ENCODE results near the gene ITGA2.

ITGA2 gene

DNA sequence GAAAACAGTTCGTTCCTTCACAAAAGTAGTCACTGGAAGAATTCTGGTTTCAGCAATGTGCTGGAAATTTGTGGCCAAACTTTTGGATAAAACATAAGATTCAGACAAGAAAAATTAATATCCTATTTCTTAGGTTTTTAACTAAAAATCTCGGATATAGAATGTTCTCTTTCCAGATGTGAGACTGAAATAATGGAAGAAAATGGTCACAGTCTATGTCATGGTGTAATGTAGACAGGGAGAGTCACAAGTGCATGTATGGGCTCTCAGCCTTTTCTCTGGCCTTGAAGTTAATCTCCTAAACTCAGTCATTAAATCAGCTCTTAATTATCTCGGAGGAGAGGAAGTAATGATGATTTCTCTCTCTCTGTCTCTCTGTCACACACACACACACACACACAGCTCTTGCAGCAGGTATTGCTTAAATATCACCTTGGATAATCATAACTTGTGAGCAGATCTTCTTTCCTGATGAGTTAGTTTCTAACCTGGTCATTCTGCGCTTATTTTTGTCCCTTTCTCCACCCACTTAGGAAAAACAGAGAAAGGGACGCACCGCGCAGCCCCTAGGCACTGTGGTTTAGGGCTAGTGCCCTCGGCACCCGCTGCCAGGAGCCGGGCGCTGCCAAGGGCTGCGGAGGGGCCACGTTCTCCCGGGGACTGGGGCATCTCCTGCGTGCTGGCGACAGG is 672 bp upstream of the ITGA2 start:
- no peak for DNase-seq (ENCODE audit: low read depth in 2 of 2)

DNA sequence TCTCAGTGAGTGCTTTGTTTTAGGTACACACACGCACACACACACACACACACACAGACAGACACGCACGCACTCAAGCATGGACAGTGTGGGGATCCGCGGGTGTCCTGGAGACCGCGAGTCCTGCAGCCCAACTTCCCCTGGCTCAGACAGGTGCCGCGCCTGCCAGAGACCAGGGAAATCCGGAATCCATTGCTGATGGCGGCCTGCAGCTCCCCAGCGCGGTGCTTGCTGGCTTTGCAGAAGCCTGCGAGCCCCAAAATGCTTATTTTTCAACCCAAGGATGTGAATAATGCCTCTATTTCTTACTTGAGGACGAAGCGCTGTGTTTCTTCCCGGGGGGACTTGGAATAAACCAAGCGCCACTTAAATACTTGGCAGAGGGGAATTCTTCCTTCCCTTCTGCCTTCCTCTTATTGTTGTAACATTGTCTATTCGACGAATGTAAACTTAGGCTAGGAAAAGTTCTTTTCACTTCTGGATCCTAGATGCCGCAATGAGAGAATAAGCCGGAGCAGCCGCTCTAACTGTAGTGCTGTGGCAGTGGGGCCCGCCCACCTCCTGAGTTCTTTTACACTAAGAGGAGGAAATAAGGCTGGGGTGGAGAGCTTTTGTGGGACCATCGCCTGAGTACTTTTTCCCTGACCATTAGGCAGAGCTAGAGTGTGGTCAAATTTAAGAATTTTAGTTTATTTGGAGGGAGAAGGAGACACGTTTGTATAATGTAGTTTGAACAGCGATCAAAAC is 802 bp downstream of the ITGA2 start:
- no peak for DNase-seq (ENCODE audit: low read depth in 2 of 2)

DNA sequence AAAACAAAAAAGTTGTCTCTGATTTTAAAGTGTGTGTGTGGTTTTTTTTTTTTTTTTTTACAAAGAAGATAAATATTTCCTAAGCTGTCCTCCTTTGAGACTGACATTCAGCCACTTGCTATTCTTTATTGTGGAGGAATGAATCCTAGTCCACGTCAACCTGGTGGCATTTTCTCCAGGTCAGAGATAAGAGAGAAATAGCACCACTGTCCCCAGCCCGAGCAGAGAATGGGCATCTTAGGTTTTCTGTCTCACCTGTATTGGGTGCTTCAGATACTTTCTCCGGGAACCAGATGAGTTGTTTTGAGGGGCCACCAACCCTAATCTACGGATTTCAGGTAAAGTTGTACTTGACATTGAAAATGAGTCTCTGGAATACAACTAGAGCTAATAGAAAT is 1.4 kb downstream of the ITGA2 start:
- DNase-seq (ENCODE audit: low read depth in 2 of 2) = no peak

GRCh38 chr5:52993367-52993766 is 4.2 kb downstream of the ITGA2 start:
- no peak for DNase-seq (ENCODE audit: low read depth in 2 of 2)

GRCh38 chr5:52994266-52994665 is 5.1 kb downstream of the ITGA2 start:
- no peak for DNase-seq (ENCODE audit: low read depth in 2 of 2)

DNA sequence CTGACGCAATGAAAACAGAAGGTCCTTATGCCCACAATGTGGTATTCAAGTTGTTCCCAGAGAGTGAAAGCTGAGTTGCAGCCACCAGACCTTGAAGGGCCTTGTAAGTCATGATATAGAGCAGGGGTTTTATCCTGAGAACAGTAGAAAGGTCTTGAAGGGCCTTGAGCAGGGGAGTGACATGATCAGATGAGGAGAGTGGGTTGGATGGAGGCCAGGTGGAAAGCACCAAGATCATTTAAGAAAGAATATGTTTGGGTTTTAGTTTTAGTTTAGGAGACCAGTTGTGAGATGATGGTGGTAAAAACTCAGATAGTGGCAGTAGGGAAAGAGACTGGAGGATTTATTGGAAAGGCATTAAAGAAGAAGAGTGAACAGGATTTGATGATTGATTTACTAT is 5.9 kb downstream of the ITGA2 start:
- DNase-seq (ENCODE audit: low read depth in 2 of 2) = no peak

- DNase-seq (ENCODE audit: low read depth in 2 of 2) = no peak
These were observed 6.8 kb downstream of the ITGA2 start for GRCh38 chr5:52995914-52996313.

- DNase-seq (ENCODE audit: low read depth in 2 of 2) = no peak
These were observed 7.8 kb downstream of the ITGA2 start for GRCh38 chr5:52996979-52997378.

DNA sequence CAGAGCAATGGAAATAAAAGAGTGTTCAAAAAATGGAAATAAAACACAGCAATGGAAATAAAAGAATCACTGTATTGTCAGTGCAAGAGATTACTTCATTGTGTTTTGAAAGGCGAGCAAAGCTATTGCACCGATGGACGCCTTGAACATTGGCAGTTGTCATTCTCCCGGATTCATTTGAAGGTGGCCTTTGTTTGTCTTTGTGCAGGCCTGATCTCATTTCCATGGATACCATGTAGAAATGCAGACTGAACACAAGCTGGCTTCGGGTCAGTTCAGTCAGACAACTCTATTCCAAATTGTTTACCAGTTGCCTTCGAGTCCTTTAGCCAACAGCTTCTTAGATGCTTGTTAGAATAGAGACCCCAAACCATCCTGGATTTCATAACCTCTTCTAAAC is 8.3 kb downstream of the ITGA2 start:
- DNase-seq (ENCODE audit: low read depth in 2 of 2) = no peak

DNA sequence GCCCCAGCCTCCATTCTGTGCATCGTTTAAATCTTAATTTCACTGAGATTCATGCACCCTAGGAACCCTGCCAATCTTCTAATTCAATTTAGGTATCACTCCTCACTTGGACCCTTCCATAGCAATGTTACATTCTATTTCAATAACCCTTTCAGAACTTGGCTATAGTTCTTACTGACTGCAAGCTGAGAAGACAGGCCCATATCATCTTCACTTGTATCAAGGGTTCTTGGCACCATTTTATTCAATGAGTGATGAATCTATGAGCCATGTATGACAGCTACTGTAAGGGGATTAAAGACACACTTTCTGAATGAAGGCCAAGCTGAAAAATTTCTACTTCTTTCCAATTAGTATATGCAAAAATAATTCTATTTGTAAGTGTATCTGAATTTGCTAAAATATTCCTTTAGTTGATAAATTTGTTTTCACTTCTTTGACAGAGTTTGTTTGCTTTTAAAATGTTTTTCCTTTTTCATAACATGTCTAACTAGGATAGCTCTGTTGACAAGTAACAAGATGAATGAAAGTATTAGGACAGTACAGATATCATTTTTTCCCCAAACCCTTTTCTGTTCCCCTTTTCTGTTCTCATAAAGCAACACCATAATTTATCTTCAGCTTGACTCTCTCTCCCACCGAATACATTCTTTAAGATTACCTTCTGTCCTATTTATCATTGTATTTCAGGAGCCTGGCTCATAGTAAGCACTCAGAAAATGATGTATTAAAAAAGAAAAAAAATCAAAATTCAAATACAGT is 9.6 kb downstream of the ITGA2 start:
- no peak for DNase-seq (ENCODE audit: low read depth in 2 of 2)

DNA sequence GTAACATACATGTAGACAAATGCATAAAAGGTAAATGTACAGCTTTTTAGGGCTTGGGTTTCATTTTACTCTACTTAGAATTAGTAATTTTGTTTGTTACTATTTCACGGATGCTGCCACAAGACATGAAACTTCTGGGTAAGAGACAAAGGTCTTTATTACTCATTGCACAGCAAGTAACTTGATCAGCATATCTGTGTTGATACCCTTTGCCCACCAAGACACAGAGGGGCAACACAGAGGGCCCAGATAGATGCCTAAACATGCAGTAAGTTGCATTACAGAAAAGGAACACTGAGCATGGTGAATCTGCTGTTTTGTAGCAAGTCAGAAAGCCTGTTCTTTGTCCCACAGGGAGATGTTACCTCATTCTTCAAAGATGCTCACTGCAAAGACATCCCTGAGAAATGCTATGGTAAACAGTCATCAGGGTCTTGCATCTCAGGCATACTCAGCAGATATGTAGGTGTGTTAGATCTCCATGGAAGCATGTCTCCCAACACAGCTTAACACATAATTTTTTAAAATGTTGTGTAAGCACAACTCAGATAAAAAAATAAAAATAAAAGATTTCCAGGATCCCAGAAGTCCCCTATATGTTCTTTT is 10.3 kb downstream of the ITGA2 start:
- no peak for DNase-seq (ENCODE audit: low read depth in 2 of 2)

DNA sequence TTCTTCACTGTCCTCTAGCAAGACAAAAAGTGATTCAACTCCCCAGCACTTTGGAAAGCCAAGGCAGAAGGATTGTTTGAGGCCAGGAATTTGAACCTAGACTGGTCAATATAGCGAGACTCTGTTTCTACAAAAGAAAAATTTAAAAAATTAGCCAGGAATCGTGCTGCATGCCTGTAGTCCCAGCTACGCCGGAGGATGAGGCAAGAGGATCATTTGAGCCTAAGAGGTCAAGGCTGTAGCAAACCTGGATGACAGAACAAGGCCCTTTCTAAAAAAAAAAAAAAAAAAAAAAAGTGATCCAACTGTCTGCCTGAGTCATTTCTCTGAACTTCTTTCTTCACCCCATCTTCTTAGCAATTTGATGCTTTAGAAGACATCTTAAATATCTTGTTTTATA is 12.4 kb downstream of the ITGA2 start:
- no peak for DNase-seq (ENCODE audit: low read depth in 2 of 2)

DNA sequence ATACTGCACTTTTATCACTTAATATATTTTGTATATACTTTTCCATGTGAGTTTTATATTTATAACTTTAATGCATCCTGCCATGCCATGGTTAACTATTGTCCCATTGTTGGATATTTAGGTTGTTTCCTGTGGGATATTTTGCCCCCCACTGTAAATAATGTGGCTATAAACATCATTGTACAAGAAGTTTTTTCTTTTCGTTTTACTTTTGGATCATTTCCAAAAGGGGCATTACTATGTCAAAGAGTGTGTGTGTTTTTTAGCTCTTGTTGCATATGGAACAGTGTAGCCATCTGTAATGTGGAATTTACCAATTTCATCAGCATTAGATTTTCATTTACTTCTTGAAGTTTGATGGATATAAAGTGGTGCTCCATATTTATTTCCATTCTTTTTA is 13.3 kb downstream of the ITGA2 start:
- DNase-seq (ENCODE audit: low read depth in 2 of 2) = no peak

- DNase-seq (ENCODE audit: low read depth in 2 of 2) = no peak
These were observed 14.0 kb downstream of the ITGA2 start for GRCh38 chr5:53003144-53003543.

- no peak for DNase-seq (ENCODE audit: low read depth in 2 of 2)
These were observed 18.0 kb downstream of the ITGA2 start for GRCh38 chr5:53006911-53007890.

DNA sequence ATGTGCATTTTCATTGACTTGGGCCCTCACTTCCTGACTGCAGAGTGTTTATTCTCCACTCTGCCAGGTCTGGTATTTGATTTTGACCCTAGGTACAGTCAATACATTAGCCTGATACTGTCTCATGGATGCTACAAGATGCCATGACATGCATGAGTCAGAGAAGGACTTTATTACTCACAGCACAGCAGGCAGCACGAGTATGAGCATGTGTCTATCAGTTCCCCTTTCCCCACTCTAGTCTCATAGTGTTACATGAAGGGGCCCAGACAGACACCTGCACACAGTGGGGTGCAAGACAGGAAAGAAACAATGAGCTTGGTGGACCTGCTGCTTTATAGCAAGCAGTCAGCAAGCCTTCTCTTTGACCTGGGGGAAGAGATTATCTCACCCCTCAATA is 19.6 kb downstream of the ITGA2 start:
- no peak for DNase-seq (ENCODE audit: low read depth in 2 of 2)

DNA sequence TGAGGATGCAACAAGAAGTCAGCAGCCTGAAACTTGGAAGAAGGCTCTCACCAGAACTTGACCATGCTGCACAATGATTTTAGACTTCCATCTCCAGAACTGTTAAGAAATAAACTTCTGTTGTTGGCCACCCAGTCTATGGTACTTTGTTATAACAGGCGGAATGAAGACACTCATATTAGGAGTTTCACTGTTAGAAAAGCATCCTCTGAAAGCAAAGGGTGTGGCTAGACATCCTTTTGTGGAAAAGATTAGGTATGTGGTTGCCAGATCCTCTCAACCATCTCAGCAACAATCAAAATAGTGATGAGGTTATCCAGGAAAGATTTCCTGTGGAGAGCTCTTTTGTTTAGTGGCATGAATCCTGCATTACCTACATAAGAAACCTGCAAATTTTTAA is 20.7 kb downstream of the ITGA2 start:
- DNase-seq (ENCODE audit: low read depth in 2 of 2) = no peak

DNA sequence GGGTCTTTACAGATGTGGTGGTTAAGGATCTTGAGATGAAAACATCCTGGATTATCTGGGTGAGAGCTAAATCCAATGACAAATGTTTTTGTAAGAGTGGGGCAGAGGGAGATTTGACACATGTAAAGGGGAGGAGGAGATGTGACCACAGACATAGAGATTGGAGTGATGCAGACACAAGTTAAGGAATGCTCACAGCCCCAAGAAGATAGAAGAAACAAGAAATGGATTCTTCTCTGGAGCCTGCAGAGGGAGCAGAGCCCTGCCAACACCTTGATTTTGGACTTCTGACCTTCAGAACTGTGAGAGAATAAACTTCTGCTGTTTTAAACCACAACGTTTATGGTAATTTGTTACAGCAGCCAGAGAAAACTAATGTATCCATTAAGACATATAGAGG is 21.7 kb downstream of the ITGA2 start:
- DNase-seq (ENCODE audit: low read depth in 2 of 2) = no peak

DNA sequence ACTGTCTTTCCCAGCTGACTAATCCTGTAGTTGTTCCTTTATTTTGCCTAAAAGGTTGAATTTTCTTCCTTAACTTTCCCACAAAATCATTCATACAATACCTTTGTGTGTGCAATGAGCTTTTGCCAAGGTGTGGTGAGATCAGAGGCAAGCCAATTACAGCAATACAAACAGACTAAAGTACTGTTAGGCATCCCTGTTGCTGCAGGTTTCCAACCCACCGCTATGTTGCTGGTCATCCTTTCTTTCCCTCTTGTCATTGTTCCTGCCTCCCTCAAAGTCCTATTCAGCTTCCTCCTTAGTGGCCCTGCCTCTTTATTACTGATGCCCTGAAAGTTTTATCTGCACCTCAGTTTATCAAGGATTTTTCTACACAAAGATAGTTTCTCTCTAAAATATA is 22.1 kb downstream of the ITGA2 start:
- DNase-seq (ENCODE audit: low read depth in 2 of 2) = no peak

DNA sequence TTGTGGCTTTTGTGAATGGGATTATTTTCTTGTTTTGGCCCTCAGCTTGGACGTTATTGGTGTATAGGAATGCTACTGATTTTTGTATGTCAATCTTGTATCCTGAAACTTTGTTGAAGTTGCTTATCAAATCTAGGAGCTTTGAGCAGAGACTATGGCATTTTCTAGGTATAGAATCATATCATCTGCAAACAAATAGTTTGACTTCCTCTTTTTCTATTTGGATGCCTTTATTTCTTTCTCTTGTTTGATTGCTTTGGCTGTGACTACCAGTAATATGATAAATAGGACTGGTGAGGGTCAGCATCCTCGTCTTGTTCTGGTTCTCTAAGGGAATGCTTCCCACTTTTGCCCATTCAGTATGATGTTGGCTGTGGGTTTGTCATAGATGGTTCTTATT is 24.7 kb downstream of the ITGA2 start:
- no peak for DNase-seq (ENCODE audit: low read depth in 2 of 2)

DNA sequence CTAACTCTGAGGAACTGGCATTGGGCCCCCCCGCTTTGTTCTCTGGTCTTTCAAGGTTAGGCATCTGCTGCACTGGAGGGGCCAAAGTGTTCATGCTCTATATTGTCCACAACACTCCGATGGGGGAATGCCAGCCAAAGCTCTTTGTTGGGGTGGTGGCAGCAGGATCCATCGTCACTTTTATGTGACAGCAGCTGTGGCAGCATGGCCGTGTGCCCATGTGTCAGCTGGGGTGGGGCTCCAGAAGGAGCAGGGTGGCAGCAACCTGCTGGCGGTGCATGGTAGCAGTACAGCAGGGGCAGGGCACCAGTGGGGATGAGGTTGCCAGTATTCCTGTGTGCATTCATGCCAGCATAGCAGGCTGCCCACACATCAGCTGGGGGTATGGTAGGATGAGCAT is 28.2 kb downstream of the ITGA2 start:
- no peak for DNase-seq (ENCODE audit: low read depth in 2 of 2)

Measured in fibroblast of skin of left biceps (primary cell).